Endothelial cell (in vitro differentiated cells): ENCODE measurements around the gene HSPE1. TPM values are rescaled to one million over a fixed set of nuclear protein-coding genes. Genes with fewer than 3 reads are reported as not detected.

Experiments
- total RNA-seq: library from RNA; stranded (reverse); fragmentation: NEBNext Ultra II Directional; extraction: Animal tissue kit (Norgen Biotek cat#: 25700); gene quantifications from one replicate; pipeline ENCODE4 v1.2.1, GENCODE V29; 2021; ENCODE audit not compliant: unreplicated experiment

HSPE1 gene
- total RNA-seq, 1 donor from 2014 or later: 73.6 TPM

Other genes with a start within 250 kb of the HSPE1 start
- 8.1 TPM for gene ANKRD44, start 189.6 kb upstream of the HSPE1 start, total RNA-seq
- gene SF3B1, start 65.4 kb upstream of the HSPE1 start, total RNA-seq: 401 TPM
- 22.1 TPM for gene COQ10B, start 46.8 kb upstream of the HSPE1 start, total RNA-seq
- 212 TPM for gene HSPD1, start 539 bp upstream of the HSPE1 start, total RNA-seq
- 31.0 TPM for gene MOB4, start 15.7 kb downstream of the HSPE1 start, total RNA-seq
- gene RFTN2, start 175.2 kb downstream of the HSPE1 start, total RNA-seq: 27.2 TPM
- 13.5 TPM for gene MARS2, start 205.0 kb downstream of the HSPE1 start, total RNA-seq